NCI-H1092 treated with DMSO at 0.1 percent for 48 hours (cell line): ENCODE data around the gene RHBDL1.
"Not testable (repeated sequence)": the region's sequence is repeated elsewhere in the genome, so short reads cannot be mapped to it uniquely, and the experiment has no call there.

ENCODE experiments used
- DNase-seq: peaks from one replicate; lab custom pipeline; 2025; lab: John Stamatoyannopoulos, UW

RHBDL1 gene

DNA sequence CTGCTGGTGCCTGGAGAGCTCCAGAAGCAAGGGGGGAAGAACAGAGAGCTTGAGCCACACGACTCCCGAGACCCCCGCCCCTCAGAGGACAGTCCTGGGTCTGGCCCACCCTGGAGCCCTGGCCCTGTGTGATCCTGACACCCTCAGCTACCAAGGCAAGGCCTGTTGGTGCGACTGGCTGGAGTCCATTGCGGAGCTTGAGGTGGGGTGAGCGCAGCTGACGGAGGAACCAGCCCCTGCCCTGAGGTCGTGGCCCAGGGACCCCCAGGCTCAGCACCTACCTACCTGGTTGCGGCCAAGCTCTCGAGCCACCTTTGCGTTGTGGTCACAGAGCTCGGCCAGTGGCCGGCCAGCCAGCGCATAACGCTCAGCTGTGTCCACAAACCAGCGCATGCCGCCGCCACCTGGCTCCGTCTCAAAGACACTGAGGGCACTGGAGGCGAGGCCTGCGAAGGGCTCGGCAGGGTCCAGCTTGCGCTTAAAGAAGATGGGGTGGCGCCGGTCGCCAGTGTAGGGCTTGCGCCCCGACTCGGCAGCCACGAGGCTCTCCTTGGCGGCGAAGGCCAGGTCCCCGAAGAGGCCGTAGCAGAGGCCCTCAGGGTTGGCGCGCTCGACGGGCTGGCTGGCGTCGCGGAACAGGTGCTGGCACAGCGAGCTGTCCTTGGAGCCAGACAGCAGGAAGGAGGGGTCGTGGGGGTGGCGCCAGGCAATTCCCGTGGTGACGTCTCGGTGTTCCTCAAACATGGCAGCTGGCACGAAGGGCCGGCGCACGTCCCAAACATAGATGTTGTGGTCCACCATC, 11.2 kb downstream of the RHBDL1 start:
- no peak for DNase-seq

DNA sequence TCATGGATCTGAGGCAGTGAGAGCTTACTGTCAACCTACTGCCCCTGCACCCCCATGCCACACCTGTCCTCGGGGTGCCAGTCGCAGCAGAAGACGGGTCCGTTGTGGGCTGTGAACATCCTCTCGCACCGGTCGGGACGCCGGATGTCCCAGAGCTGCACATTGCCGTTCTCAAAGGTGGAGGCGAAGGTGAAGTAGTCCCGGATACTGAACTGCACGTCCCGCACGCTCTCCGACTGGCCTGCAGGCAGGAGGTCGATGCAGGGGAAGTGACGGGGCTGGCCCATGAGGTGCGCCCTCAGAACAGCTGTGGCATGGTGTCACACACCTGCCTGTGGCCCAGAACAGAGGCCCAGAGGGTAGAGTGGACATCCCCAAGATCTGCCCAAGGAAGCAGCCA, 12.0 kb downstream of the RHBDL1 start:
- DNase-seq, result no peak

DNA sequence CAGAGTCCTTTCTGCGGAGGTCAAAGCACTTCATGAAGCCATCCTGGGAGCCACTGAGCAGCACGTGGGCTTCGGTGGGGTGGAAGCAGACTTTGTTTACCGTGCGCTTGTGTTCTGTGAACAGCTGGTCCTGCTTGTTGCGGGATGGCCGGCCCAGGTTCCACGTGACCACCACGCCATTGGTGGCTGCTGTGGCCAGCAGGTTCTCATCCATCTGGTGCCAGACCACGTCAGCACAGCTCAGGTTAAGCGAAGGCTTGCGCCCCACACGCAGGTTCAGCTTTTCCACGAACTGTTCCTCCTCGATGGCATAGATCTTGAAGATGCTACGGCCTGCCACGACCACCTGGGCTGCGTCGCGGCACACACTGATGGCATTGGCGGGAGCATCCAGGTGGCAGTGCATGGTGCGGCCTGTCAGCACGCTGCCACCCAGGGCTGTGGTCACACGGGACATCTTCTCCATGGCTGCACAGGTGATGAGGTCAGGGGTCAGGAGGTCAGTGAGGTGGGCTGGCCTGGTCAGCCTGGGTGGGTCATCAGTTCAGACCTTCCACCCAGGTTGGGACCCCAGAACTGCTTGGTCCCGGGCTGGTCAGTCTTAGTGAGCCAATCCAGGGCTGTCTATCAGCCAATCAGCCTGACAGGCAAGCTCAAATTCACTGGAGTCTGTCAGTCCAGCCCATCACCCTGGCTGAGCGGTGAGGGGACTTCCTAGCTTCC, 13.9 kb downstream of the RHBDL1 start:
- no peak for DNase-seq

DNA sequence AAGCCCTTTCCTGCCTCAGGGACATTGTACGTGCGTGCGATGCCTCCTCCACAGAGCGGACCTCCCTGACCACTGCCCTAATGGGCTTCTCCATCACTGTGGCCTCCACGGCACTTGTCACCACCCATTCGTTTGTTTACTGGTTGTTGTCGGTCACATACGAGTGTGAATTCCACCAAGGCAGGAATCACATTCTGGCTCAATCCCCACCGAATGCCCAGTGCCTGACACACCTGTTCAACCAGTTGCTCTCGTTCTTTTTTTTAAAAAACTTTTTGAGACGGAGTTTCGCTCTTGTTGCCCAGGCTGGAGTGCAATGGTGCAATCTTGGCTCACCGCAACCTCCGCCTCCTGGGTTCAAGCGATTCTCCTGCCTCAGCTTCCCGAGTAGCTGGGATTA, 15.8 kb downstream of the RHBDL1 start:
- DNase-seq, result not testable (repeated sequence)

DNA sequence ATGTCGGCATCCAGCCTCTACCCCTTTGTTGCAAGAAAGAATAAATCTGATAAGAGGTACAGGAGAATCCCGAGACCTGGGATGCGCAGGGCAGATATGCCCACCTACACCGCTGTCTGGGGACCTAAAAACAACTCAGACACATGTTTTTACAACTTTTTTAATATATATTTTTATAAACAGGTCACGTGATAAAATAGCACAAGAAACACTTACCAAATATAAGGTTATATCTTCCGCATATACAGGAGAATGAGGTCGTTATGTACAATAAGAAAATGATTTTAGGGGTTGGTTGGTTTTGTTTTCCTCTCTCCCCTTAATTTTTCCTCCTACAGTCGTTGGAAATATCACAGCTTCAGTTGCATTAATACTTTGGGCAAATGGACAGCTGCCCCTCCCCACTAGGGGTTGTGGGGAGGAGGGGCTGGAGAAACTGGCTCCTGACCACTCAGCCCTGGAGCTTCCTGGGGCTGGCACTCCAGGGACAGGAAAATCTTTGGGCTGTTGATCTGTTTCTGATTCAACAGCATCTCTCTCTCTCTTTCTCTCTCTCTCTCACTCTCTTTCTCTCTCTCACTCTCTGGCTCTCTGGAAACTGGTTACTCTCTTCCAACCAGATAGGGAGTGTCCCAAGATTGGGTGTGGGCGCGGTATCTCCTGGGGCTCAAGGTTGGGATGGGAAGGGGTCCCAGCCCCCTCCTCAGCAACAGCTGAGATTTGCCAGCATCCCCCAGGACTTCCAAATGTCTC, 17.1 kb downstream of the RHBDL1 start:
- no peak for DNase-seq

DNA sequence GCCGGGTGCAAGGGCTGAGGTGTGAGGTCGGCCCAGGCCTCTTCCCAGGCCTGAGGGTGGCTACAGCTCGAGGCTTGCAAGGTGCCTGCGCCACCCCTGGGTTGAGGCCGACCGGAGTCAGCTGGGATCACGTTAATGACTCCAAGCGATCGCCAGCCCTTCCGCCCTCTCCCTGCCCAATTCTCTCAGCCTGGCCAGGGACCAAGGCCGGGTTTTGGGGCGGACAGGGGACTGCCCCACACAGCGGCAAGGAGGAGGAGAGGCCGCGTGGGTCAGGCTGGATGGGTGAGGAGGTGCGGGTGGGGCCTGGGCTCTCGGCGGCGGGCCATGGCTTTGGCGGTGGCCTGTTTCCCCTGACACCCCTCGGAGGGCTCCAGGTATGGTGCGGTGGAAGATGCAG, 17.9 kb downstream of the RHBDL1 start:
- no peak for DNase-seq

DNA sequence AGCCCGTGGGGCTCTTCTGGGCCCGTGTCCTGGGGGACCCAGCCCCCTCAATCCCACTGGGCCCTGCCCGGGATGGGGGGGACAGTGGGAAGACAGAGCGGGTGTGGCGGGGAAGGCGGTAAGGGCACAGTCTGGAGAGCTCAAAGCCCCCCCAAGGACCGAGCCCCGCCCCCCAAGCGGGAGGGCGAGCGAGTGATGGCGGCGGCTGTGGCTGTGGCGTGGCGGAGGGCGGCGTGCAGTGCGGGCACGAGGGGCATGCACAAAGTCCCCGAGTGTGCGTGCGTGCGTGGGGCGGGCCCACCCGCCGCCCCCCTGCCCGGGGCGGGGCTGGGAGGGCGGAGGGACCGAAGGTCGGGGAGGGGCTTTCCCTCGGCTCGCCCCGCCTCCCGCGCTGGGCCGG, 18.3 kb downstream of the RHBDL1 start:
- DNase-seq, result no peak

DNA sequence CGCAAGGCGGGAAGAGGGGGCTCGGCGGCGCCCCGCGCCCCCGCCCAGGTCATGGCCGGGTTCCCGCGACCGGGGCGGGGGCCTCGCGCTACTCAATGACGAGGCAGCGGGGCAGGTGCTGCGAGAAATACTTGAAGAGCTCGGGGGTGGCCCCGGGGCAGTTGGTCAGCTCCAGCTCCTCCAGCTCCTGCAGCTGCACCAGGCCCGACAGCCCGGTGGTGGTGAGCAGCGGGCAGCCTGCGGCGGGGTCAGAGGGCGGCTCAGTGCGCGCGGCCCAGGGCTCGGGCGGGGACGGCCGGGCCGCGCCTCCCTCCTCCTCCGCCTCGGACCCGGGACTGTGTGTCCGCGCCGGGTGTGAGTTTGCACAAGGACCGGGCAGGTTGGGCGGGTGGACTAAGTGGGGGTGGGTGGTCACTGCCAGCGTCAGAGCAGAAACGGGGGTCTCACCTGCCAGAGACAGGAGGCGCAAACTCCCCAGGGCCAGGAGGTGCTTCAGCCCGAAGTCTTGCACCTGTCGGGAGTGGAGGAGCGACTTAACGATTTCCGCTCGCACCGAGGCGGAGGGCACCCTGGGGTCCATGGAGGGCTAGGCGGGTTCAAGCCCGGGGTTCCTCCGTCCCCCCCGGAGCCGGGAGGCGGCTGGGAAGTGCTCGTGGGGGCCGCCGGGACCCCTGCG, 18.9 kb downstream of the RHBDL1 start:
- no peak for DNase-seq

DNA sequence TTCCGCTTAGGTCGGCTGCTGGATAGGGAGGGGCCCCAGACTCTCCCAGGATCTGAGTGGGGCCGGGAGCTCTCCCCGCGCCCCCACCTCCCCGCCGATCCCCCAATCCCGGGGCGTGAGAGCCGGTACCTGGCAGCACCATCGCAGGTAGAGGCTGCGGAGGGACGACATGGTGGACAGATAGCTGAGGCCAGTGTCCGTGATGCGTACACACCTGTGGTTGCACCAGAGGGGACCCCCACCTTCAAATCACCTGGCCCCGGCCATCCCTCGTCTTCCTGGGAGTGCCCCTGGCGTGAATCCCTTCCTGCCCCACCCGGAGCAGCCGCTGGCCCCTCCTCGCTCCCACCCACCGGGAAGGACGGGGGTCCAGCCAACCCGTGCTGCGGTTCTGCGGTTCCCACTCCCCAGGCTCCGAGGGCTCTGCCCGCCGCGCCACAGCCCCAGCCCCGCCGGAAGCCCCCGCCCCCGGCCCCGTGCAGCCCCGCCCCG, 19.4 kb downstream of the RHBDL1 start:
- DNase-seq, result no peak

DNA sequence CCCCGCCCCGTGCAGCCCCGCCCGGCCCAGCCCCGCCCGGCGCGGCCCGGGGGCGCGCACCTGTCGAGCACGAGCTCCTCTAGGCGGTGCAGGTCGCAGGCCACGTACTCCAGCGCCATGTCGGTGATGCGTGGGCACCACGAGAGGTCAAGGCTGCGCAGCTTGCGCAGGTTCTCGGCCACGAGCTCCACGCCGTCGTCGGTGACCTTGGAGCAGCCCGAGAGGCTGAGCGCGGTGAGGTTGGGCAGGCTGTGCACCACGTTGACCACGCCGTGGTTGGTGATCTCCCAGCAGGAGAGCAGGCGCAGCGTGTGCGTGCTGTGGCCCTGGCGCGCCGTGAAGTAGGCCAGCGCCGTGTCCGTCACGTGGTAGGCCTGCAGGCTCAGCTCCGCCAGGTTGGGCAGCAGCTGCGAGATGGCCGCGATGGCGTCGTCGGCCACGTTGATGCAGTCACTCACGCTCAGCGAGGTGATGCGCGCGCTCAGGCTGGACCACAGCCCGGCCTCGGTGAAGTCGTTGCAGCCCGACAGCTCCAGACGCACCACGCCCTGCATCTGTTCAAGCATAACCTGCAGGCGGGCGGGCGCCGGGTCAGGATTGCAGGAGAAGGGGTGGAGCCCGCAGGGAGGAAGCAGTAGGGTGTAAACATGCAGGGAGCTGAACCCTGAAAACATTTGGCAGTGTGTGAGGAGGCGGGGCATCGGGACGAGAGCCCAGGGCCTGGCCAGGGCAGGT, 20.1 kb downstream of the RHBDL1 start:
- peak; percentile 79 for DNase-seq

DNA sequence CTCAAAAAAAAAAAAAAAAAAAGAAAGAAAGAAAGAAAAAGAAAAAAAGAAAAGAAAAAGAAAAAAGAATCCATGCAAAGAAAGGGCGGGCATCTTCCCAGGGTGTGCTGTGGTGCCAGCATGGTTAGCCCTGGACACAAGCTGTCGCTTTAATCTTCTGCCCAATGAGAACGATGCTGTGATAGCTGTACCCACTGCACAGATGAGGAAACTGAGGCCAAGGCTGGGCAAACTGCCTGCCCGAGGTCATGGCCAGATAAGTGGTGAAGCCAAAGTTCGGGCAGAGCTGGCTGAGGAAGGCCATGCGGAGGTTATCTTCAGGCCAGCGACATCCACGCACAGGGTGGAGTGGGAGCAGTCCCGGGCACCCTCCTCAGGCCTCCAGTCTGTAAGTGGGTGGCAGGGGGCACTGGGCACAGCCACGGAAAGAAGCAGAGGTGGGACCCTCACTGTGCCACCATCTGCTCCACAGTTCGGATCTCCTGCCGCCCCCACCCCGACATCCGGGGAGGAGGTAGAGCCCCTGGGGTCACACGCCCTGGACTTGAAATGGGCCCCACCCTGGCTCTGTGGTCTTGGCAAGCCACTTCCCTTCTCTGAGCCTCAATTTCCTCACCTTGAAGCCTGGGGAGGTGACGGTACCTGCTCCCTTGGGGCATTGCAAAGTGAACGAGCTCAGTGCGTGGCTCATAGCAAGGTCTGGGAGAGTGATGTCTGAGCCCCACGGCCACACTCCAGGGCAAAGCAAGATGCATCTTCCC, 23.6 kb downstream of the RHBDL1 start:
- no peak for DNase-seq

DNA sequence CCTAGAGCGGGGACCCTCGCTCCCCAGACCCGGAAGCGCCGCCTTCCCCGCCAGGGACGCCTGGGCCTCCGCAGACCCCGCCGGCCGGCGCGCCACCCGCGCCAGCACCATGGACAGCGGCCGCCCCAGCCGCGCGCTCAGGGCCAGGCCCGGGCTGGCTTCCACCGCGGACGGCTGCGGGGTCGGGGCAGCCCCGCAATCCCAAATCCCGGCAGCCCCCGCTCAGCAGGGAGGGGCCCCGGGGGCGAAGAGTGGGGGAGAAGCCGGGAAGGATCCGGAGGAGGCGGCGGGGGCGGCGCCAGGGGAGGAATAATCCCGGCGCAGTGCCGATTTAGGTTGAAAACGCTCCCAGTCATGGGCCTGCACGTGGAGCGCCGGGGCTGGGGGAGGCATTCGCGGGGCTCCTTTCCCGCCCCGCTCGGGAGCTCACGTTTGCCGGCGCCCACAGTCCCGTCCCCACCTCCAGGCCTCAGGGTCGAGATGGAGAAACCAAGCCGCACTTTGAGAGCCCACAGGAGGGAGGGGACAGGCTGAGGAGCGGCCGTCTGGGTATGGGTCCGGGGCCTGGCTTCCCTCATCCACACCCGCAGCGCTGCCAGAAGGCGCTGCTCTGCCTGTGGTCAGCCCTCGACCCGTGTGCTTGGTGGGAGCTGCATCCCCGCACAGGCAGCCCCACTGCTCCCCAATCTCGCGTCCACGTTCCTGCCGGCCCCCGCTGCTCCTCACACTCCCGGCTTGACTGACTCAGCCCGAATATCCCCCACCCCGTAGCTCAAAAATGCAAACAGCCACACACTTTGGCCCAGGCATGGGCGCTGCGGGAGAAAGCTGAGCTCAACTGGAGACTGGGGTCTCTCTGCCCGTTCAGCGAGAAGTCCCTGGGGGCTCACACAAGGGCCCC, 25.5 kb downstream of the RHBDL1 start:
- no peak for DNase-seq

DNA sequence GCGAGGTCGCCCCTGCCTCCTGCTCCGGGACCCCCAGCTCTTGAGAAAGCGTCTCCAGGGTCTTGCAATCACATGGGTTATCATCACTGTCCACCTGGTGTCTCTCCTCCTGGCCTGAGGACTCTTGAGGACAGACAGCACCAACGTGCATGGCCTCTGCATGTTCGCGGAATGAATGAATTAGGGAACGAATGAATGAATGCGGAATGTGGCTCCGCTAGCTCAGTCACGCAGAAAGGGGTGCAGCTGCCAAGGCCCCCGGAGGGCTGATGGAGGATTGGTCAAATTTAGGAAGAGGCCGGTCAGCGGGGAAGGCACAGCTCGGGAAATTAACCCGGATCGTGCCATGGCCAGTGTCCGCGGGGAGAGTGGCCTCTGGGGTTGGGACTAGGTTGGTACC, 26.9 kb downstream of the RHBDL1 start:
- DNase-seq, result no peak

DNA sequence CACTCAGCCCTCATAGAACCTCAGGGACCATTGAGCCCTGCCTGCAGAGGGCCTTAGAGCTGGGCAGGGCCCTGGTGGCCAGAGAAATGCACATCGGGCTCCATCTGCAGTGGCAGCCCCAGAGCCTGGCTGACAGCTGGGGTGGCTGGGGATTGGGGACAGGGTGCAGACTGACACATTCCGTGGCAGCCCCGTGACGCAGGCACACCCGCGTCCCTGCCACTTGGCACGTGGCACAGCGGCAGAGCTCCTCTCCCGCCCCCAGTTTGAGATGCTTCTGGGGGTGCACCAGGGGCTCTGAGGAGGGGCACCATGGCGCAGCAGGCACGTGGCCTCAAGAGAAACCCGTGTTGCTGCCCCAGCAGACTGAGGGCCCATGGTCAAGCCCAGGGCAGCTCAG, 27.9 kb downstream of the RHBDL1 start:
- no peak for DNase-seq

DNA sequence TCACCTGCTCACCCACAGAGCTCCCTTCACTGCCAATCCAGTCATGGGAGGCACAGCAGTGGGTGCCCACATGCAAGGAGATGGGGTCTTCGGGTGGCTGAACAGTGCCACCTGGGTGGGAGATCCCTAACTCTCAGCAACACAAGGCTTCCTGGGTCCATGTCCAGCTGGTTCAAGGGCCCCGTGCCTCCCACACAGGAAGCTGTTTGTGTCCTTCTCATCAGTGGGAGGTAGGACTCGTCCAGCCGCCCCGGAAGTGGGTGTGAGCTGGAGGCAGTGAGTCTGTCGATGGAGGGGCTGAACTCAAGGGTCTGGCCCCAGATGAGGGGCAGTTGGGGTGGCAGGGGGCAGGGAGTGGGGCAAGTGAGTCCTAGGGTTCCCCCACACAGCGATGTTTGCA, 28.6 kb downstream of the RHBDL1 start:
- no peak for DNase-seq

DNA sequence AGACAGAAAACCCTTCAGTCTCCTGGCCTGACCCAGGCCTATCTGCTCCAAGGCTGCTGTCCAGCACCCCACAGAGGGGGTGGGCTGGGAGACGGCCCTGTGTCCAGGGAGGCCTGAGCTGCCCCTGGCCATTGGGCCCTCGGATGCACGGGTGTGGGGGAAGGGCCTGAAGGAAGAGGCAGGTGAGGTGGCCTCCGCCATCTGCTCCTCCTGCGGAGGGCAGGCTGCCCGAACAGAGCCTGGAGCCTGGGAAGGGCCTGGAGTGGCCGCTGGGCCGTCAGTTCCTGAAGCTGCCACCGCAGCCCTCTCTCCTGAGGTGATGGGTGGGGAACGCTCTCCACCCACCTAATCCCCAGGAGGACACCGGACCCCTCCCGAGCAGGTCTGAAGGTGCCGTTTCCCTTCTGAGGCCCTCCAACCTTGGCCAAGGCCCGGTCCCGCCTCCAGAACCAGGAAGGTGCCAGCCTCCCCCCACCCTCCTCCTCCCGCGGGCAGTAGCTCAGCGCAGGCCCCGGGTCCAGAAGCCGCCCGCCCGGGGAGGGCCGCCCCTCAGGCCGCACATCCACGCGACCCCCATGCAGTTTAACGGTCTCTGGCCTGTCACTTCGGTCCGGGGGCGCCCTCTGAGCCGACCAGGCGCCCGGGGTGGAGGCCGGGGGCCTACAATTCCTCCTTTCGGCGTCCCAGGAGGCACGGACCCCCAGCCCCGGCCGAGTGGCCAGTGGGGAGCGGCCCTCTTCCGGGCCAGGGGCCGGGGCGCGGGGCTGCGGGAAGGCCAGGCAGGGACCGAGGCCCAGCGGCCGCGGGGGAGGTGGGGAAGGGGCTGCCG, 29.3 kb downstream of the RHBDL1 start:
- DNase-seq, result no peak

DNA sequence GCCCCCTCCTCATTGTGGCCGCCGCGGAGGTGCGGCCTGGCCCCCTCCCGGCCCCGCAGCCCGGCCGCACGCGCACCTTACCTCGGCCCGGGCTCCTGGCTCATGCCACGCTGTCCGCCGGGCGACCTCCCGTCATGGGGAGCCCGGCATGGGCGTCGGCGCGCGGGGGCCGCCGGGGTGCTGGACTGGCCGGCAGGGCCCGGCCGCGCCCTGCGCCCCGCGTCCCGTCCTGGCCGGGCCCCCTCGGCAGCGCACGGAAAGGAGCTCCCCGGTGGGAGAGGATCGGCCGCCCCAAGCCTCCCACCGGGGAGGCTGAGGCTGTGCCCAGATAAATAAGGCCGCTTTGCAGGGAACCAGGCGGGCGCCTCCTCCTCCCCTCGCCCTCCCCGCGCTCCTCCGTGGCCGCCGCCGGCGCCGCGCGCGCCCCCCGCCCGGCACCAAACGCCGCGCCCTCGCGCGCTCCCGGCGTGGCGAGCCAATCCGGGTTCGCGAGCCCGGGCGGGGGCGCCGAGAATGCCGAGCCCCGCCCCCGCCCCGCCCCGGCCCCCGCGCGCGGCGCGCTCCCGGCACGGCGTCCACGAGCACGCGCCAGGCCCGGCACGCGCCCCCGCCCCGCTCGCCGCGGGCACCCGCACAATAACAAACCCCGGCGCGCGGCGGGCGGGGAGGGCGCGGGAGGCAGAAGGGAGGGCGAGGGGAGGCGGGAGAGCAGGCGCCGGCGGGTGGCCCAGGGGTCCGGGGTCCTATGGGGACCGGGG, 30.1 kb downstream of the RHBDL1 start, which contains the start of gene FBXL16:
FBXL16 (minus strand) TSS at position 371 of the 758 bp plus-strand sequence. CDS start 8,396 bp downstream, outside the sequence.
- peak; percentile 65 for DNase-seq
